Measurements from ENCODE around the gene RPS6KA2.
A peak's percentile ranks its signal among the peaks of the same experiment; 100 is the strongest.
"Not testable (repeated sequence)": the region's sequence is repeated elsewhere in the genome, so short reads cannot be mapped to it uniquely, and the experiment has no call there.

The RPS6KA2 gene

GRCh38 chr6:166588691-166589336 is 38.2 kb downstream of the RPS6KA2 start:
- DNase-seq, result no peak

GRCh38 chr6:166587631-166588413 is 39.2 kb downstream of the RPS6KA2 start:
- no peak for DNase-seq

- DNase-seq, result no peak
Observed at GRCh38 chr6:166586424-166587156, 40.5 kb downstream of the RPS6KA2 start, which contains the start of gene RAMACL. TSS of gene RAMACL (minus strand) at chr6:166586678. CDS start at chr6:166586477, 201 bp downstream.

GRCh38 chr6:166584853-166585429 is 42.1 kb downstream of the RPS6KA2 start:
- no peak for DNase-seq

GRCh38 chr6:166584155-166584554 is 42.9 kb downstream of the RPS6KA2 start:
- no peak for DNase-seq

GRCh38 chr6:166583230-166583965 is 43.7 kb downstream of the RPS6KA2 start:
- DNase-seq, result no peak

- no peak for DNase-seq
Observed at GRCh38 chr6:166582258-166582657, 44.8 kb downstream of the RPS6KA2 start.

GRCh38 chr6:166581801-166582200 is 45.2 kb downstream of the RPS6KA2 start:
- DNase-seq, result not testable (repeated sequence)

- no peak for DNase-seq
Observed at GRCh38 chr6:166581091-166581511, 46.0 kb downstream of the RPS6KA2 start.

- DNase-seq, result no peak
Observed at GRCh38 chr6:166580076-166581050, 46.7 kb downstream of the RPS6KA2 start.

GRCh38 chr6:166579237-166579850 is 47.7 kb downstream of the RPS6KA2 start:
- no peak for DNase-seq

GRCh38 chr6:166578536-166579236 is 48.4 kb downstream of the RPS6KA2 start:
- DNase-seq, result no peak

GRCh38 chr6:166575205-166575604 is 51.8 kb downstream of the RPS6KA2 start:
- no peak for DNase-seq

GRCh38 chr6:166573511-166574216 is 53.4 kb downstream of the RPS6KA2 start:
- DNase-seq, result no peak

- peak; percentile 60 for DNase-seq
Observed at GRCh38 chr6:166572370-166573261, 54.4 kb downstream of the RPS6KA2 start.

- no peak for DNase-seq
Observed at GRCh38 chr6:166570929-166571713, 55.9 kb downstream of the RPS6KA2 start.

- DNase-seq, result no peak
Observed at GRCh38 chr6:166569206-166569605, 57.8 kb downstream of the RPS6KA2 start.
